ENCODE measurements around the gene SPTBN4.
A peak's percentile ranks its signal among the peaks of the same experiment; 100 is the strongest.
"Not testable (repeated sequence)": the region's sequence is repeated elsewhere in the genome, so short reads cannot be mapped to it uniquely, and the experiment has no call there.

Gene SPTBN4

DNA sequence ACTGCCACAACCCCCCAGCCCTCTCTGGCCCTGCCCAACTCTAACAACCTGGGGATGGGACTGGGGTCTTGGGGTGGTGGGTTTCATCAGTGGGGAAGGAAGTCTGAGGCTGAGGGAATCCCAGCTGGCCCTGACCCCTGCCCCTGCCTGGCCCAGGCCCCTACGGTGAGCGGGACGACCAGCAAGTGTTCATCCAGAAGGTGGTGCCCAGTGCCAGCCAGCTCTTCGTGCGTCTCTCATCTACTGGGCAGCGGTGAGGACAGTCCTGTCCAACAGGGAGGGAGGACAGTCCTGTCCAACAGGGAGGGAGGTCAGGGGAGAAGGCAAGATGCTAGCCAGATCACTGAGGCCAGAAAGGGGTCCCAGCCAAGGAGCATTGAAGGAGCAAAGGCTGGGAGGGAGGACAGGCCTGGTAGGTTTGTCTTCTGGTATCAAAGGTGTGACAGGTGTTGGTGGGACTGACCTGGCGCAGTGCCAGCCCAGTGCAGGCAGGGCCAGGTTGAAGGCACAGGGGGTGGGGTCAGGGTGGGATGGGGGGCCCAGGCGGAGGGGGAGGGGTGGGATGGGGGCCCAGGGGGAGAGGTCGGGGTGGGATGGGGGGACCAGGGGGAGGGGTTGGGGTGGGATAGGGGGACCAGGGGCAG lies 122.2 kb downstream of the SPTBN4 start:
- no peak for DNase-seq (ENCODE audit: low spot score)

DNA sequence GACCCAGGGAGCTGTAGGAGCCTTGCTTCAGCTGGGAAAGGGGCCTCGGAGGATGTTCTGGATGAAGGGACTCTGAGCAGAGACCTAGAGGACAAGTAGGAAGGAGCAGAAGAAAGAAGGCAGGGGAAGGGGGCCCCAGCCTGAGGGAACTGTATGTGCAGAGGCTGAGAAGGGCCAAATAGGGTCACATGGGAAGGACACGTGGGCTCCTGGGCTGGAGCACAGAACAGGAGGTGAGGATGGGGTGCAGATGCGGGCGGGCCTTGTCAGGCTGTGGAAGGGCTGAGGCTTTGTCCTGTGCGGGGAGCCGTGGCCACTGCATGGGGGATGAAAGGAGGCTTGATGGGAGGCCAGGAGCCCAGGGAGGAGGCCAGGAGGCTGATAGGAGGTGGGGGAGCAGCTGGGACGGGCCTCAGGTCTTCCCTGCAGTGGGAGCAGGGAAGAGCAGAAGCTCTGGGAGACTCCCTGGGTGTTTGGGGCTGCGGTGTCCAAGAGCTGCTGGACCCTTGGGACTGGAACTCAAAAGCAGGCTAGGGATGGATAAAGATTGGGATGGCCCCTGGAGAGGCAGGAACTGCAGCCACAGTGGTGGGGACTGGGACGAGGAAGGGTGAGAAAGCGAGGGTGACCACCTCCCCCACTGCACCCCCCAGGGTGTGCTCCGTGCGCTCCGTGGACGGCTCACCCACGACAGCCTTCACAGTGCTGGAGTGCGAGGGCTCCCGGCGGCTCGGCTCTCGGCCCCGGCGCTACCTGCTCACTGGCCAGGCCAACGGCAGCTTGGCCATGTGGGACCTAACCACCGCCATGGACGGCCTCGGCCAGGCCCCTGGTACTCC lies 123.0 kb downstream of the SPTBN4 start:
- DNase-seq (ENCODE audit: low spot score) = no peak

DNA sequence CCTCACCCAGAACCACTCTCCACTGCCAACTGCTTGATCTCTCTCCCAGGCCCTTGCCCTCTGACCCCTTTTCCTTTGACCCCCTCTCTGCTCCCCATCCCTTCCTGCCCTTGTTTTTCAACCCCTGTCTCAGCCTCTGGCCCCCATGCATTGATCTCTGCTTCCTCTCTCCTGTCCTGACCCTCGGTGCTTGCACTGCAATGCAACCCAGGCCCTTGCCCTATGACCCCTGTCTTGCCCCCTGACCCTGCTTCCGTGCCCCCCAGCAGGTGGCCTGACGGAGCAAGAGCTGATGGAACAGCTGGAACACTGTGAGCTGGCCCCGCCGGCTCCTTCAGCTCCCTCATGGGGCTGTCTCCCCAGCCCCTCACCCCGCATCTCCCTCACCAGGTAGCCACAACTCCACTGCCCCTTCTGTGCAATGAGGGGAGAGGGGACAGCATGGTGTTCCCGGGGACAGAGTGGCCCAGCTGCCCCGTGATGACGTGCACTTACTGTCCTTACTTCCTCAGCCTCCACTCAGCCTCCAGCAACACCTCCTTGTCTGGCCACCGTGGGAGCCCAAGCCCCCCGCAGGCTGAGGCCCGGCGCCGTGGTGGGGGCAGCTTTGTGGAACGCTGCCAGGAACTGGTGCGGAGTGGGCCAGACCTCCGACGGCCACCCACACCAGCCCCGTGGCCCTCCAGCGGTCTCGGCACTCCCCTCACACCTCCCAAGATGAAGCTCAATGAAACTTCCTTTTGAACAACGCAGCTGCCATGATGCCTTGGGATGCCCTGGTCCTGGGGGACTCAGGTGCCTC lies 123.9 kb downstream of the SPTBN4 start:
- no peak for DNase-seq (ENCODE audit: low spot score)

DNA sequence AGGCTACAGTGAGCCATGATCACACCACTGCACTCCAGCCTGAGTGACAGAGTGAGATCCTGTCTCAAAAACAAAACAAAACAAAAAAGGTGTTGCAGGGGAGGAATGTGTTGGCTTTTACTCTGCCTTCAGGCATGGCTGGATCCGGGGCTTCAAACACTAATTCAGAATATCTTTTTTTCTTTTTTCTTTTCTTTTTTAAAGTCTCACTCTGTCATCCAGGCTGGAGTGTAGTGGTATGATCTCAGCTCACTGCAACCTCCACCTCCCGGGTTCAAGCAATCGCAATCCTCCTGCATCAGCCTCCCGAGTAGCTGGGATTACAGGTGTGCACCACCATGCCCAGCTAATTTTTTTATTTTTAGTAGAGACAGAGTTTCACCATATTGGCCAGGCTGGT lies 124.9 kb downstream of the SPTBN4 start:
- not testable (repeated sequence) for DNase-seq (ENCODE audit: low spot score)

DNA sequence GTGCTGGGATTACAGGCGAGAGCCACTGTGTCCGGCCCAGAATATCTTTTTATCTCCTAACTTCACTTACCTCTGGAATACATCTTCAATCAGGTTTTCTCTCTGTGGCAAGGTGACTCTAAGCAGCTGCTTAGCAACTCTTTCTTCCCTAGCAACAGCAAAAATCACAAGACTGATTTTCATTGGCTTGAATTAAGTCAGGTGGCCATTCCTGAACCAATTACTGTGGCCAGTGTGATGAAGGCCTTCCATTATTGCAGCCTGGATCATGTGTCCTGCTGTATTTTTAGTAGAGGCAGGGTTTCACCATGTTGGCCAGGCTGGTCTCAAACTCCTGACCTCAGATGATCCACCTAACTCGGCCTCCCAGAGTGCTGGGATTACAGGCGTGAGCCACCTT lies 125.4 kb downstream of the SPTBN4 start:
- DNase-seq (ENCODE audit: low spot score) = no peak

DNA sequence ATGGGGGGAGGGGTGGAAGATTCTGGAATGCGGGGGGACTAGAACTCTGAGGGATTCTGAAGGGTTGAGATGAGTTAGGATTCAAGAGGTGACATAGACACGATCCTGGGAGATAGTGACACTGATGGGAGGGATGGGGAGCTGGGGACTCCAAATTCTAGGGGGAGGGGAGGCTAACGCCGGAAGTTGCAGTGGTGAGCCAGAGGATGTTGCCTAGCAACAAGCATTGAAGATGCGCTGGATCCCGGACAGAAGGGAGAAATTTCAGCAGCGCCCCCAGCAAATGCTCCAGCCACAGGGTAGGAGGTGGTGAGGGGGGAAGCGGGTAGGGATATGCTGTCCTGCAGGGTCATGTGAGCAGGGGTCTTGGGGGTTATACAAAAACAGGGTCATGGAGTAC lies 127.5 kb downstream of the SPTBN4 start:
- peak; percentile 25 for DNase-seq (ENCODE audit: low spot score)

DNA sequence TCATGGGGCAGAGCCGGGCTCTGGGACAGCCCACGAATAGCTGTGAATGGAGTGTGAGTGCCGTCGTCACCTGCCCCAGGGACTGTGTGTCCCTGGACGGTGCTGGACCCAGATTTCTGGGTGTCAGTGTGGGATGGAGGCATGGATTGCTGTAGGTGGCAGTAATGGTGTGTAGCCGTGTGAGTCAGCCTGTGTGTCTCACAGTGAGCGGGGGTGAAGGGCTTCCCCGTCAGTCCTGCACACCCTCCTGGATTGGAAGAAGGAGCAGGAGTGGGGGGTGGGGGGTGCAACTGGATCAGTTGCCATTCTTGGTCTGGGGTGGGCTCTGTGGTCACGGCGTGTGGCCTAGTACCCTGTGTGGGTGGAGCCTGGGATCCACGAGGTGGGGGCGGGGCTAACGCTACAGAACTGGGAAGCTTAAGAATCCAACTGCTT lies 127.9 kb downstream of the SPTBN4 start:
- peak; percentile 53 for DNase-seq (ENCODE audit: low spot score)

DNA sequence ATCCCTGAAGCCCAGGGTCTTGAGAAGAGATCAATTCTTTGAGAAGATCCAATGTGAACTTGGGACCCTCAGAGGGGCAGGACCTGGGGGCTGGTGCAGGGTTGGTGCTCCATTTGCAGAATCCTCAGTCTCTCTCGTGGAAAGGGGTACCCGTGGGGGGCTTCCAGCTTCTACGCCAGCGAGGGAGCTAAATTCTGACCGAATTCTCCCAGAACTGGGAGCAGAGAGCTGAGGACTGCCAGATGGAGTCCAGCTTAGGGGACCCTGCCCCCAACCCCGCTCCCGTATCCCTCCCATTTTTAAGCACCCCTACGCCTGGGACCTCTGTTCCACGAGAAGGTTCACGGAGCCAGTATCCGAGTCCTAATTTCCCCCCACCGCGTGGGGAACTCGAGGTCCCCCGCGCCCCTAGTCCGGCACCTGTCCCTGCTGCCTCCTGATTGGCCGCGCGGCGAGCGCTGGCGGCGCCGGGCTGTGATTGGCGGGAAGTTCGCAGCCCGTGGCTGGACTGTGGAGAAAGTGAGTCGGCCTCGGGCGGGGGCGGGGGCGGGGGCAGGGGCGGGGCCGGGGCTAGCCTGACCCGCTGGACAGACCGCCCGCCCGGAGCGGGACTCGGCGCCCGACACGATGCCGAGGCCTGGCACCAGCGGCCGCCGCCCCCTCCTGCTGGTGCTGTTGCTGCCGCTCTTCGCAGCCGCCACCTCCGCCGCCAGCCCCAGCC lies 130.0 kb downstream of the SPTBN4 start:
- peak; percentile 78 for DNase-seq (ENCODE audit: low spot score)

DNA sequence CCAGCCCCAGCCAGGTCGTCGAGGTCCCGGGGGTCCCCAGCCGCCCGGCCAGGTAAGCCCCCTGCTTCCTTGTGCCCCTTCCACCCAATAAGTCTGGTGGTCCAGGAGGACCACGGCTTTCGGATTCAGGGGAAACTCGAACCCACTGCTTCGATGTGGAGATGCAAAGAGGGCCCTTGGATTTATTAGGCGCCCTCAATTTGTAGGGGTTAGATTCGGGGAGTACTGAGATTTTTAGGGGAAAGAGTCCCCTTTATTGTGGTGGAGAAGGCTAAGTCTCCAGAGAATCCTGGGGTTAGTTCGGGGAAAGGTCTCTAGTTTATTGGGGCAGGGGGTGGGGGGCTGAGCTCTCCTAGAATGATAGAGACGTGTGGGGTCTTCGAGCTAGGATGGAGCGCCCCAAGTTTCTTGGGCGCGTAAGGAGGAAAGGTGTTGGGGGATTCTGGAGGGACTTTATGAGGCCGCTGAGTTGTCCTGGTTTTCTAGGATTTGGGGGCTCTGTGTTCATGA lies 130.6 kb downstream of the SPTBN4 start:
- peak; percentile 6 for DNase-seq (ENCODE audit: low spot score)

DNA sequence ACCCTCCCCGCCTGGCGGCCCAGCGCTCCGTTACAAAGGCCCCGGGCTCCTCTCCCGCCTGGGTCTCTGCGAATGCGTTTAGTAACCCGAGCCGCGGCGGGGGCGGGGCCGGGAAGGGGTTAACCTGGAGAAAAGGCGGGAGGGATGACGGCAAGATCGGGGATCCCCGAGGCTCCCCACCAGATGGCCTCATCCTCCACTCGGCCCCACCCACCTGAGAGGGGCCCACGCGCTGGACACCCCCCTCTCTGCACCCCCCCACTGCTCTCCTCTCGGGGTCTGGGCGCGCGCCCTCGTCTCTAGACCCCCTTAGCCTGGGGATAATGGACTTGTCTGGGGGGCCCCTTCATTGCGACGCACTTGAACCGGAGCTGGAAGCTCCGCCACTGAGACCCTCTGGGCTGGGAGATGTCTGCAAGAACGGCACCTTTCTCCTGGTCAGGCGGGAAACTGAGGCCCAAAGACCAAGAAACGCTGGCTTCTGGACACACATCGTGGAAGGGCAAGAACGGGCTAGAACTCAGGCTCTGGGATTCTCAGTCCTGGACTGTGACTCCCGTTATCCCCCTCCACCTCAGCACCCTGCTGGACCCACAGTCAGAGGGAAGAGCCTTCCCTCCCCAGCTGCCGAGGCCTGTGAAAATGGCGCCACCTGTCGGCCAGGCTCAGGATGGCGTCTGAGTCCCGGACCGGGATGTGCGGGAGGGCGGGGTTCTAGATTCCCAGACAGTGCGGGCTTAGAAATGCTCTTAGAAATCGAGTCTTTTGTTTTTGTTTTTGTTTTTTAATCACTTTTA lies 131.5 kb downstream of the SPTBN4 start:
- DNase-seq (ENCODE audit: low spot score) = peak; percentile 98

DNA sequence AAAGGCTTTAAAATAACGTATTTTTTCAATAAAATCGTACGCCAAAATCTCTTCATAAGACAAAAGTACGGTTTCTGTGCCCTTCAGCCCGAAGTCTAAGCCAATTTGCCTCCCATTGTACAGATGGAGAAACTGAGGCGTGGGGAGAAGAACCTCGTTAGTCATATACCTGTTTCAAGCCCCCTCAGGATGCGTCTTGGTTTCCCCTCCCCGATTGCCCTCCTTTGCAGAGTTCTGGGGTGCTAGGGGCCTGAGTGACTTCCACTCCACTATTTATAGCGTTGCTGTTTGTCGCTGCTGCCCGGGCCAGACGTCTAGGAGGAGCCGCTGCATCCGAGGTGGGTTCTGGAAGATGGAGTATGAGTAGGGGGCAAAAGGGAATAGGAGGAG lies 132.1 kb downstream of the SPTBN4 start:
- peak; percentile 11 for DNase-seq (ENCODE audit: low spot score)

DNA sequence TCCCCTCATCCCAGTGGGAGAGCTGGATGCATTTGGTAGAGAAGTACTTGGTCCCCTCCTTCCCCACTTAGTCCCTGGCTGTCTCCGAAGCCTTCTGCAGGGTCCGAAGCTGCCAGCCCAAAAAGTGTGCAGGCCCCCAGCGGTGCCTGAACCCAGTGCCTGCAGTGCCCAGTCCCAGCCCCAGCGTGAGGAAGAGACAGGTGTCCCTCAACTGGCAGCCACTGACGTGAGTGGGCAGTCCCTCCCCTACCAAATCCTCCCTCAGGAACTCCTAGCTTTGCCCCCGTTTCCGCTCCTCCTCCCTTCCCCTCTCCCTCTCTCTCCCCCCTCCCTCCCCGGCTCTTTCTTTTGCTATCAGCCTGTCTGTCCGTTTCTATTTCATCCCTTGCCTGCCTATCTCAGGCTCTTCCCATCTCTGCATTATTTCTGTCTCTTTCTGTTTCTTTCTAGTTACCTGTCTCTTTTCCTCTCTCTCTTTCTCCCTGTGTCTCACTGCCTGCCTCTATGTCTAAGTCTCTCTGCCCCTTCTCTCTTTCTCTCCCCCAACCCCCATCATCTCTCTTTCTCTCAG lies 132.6 kb downstream of the SPTBN4 start:
- peak; percentile 13 for DNase-seq (ENCODE audit: low spot score)

DNA sequence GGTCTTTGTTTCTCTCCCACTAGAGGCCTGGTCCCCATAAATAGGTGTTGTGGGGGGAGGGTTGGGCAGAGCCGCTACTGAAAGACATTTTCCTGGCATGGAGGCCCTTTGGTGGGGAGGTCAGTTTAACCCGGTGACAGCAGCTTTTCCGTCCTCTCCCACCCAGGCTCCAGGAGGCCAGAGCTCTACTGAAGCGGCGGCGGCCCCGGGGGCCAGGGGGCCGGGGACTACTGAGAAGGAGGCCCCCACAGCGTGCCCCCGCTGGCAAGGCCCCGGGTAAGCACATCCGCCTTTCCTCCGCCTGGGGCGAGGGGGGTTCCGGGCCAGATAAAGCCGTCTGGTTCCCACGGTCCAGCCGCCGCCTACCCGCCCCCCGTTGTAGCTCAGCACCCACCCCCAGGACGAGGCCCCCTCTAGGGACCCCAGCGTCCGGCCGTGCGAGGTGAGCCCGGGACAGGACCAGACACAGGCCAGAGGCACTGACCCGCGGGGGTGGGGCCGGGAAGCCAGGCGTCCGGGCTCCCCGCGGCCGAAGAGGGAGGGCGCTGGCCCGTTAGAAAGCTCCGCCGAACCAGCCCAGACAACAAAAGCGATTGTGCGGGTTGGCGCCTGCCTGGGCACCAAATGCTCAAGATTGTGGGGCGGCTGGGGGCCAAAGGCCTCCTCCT lies 133.2 kb downstream of the SPTBN4 start:
- peak; percentile 22 for DNase-seq (ENCODE audit: low spot score)

DNA sequence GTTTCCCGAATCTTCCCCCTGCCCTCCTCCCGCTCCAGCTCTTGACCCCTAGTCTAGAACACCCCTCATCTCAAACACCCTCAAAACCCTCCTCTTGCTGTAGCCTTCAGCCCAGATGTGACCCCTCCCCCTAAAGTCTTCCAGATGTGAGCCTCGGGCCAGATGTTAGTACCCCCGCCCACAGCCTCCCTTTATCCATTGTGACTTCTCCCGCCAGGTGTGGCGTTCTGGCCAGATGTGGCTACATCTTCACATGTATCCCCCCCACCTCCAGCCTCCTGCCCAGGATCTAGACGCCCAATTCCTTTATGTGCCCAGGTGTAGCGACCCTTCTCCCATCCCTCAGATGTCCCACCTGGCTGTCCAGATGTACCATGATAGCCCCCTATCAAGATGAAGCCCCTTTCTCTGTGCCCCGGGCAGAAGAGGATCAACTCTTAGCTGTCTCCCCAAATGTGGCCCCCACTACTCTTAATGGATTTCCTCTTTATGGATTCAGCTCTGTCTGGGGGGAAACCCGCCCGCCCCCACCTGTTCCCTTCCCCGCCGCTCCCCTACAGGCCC lies 133.9 kb downstream of the SPTBN4 start:
- peak; percentile 30 for DNase-seq (ENCODE audit: low spot score)

DNA sequence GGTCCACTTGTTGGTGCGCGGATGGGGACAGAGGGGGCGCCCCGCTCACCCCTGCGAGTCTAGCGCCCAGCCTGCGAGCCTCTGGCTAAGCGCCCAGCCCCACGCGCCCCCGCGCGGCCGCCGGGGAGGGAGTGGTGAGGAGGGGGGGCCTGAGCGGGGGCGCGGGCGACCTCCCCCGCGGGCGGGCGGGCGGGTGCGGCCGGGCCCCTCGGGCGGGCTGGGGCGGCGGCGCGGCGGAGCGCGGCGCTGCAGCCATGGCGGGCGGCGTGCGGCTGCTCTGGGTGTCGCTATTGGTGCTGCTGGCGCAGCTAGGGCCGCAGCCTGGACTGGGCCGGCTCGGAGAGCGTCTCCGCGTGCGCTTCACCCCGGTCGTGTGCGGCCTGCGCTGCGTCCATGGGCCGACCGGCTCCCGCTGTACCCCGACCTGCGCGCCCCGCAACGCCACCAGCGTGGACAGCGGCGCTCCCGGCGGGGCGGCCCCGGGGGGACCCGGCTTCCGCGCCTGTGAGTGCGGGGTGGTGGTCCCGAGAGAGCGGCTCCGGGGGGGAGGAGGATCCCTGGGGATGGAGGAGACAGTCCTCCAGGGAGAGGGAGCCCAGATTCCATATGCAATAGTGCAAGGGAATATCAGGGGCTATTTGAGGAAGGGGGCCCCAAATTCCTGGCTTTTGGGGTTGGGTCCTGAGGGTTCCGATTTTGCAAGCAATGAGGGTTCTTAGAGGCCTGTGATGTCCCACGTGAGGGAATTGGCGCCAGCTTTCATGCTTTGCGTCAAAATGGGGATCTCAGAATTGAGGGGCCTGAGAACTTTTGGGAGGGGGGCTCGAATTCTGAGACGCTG lies 134.6 kb downstream of the SPTBN4 start, which contains the start of gene LTBP4:
Gene LTBP4 (plus strand): TSS at position 236 of the 841 bp plus-strand sequence. CDS start 19 bp downstream, at position 255.
- DNase-seq (ENCODE audit: low spot score) = no peak

DNA sequence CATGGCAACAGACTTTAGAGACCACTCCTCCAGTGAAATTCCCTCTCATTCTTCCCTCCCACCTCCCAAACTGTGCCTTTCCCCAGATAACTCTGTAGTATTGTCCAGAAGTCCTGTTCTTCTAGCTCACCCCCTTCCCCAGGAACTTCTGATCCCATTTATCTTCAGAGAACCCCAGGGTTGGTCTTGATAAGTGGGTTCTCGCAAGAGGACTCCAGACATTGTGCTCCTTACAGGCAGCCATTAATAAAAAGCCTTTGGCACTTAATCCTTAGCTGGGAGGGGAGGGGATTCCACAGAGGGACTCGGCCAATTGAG lies 136.2 kb downstream of the SPTBN4 start:
- DNase-seq (ENCODE audit: low spot score) = no peak

DNA sequence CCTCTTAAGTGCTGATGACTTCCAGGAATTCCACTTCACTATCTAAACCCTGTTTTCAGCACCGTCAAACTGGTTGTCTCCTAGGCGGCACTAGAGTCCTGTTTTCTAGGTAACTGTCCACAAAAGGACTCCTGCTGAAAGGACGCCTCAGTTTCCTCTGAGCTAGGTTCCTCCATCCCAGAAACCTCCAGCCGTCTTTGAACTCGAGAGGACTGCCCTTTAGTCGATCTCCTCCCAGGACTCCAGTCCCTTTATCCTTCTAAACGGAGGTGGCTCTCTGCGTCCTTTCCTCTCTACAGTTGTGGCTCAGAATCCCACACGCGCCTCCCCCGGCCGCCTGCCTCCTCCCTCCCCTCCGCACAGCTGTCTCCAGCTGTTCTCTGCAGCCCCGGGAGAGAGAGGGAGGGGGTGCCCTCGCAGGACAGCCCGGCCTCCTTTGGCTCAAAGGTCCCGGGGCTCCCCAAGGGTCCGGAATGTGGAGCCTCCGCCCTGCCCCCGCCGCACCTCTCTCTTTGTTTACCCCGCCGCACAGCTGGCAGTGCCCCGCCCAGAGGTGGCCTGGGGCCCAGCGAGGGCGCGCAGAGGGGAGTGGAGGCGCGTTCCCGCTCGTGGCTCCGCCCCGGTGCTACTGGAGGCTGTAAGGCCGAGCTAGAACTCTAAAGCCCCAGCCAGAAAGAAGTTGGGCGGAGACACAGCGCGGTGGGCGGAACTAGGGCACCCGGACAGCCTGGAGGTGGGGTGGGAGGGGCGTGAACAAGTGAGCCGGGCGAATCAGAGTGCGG lies 136.8 kb downstream of the SPTBN4 start:
- DNase-seq (ENCODE audit: low spot score) = peak; percentile 100

DNA sequence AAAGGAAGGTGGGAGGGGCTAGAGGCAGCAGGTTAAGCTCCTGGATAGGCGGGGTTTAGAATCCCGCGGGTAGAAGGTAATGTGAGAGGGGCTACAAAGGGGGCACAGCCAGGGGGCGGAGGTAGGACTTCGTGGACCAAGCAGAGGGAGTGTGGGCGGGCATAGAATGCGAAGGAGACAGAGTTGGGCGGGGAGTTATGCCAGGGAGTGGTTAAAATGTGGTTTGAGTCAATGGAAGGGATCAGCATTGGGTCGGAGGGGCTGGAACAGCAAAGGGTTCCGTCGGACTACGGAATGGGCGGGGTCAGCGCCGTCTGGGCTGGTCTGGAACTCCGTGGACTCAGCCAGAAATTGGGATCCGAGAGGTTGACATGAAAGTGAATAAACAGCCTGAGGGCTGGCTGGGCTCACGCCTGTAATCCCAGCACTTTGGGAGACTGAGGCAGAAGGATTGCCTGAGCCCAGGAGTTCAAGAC lies 137.4 kb downstream of the SPTBN4 start:
- DNase-seq (ENCODE audit: low spot score) = no peak

All from HuH-7.5 (cell line).